ENCODE measurements around the gene MINDY4. TPM values are rescaled to one million over a fixed set of nuclear protein-coding genes. Genes with fewer than 3 reads are reported as not detected.
A peak's percentile ranks its signal among the peaks of the same experiment; 100 is the strongest.

MINDY4 gene
- total RNA-seq, 1 experiment from 2014 or later, result 3.0 TPM

GRCh38 chr7:30908681-30909080 lies 137.5 kb downstream of the MINDY4 start:
- H3K27ac ChIP-seq (ENCODE audit: low read length), result no peak overlapping the region
- no peaks in the 10 kb centered on the region for H3K79me2 ChIP-seq (ENCODE audit: low read length)
- ATAC-seq (no peak), DNase-seq (no peak)
- TF ChIP-seq EZH2 (IDR thresholded peaks at IDR 0.05; ENCODE audit: low read length, unreplicated experiment), result no peak
- TF ChIP-seq CTCF (conservative IDR thresholded peaks at IDR 0.05; ENCODE audit: low read depth, low read length), result 0 out of 2 replicates have a peak, but pooled peaks have one; percentile 17
- H3F3A ChIP-seq (ENCODE audit: low read length, unreplicated experiment), result no peaks in the 10 kb centered on the region
- BruUV-seq (replicated peaks), result no TSS peak
- no peaks in the 10 kb centered on the region for H4K20me1 ChIP-seq (ENCODE audit: low read length)
- CTCF ChIA-PET, result no interaction called here
- intact Hi-C loops (cut with micrococcal nuclease), result no loop called here
- H2AFZ ChIP-seq (ENCODE audit: low read length), result no peak overlapping the region
- H3K4me2 ChIP-seq (ENCODE audit: low read length), result no peak overlapping the region
- no peaks in the 10 kb centered on the region for H3K27me3 ChIP-seq (ENCODE audit: low read length)
- no peak overlapping the region for H3K9ac ChIP-seq (ENCODE audit: low read length)
- no peaks in the 10 kb centered on the region for H3K36me3 ChIP-seq (ENCODE audit: low read depth, low read length)
- peaks cover 10% of the 10 kb centered on the region for H3K4me1 ChIP-seq (ENCODE audit: insufficient read depth, low read length)
- no peak overlapping the region for H3K4me3 ChIP-seq (ENCODE audit: low read length)
- POLR2A ChIA-PET (ENCODE audit: unreplicated experiment), result no interaction called here
- no peaks in the 10 kb centered on the region for H3K9me2 ChIP-seq (replicated peaks; ENCODE audit: low read length)
- no peaks in the 10 kb centered on the region for H3K9me3 ChIP-seq (ENCODE audit: low read length)

- TF ChIP-seq EZH2 (IDR thresholded peaks at IDR 0.05; ENCODE audit: low read length, unreplicated experiment) (no peak), CTCF (conservative IDR thresholded peaks at IDR 0.05; ENCODE audit: low read depth, low read length) (no peak), EZH2phosphoT487 (IDR thresholded peaks at IDR 0.05; ENCODE audit: borderline replicate concordance, low read length) (no peak)
- Histone ChIP-seq H3K9me2 (replicated peaks; ENCODE audit: low read length) (no peaks in the 10 kb centered on the region), H3F3A (ENCODE audit: low read length, unreplicated experiment) (no peaks in the 10 kb centered on the region), H3K79me2 (ENCODE audit: low read length) (no peaks in the 10 kb centered on the region), H3K4me3 (ENCODE audit: low read length) (no peak overlapping the region), H3K9ac (ENCODE audit: low read length) (no peak overlapping the region), H3K9me3 (ENCODE audit: low read length) (no peaks in the 10 kb centered on the region), H4K20me1 (ENCODE audit: low read length) (no peaks in the 10 kb centered on the region), H3K36me3 (ENCODE audit: low read depth, low read length) (no peaks in the 10 kb centered on the region), H2AFZ (ENCODE audit: low read length) (no peak overlapping the region), H3K4me1 (ENCODE audit: insufficient read depth, low read length) (peaks cover 16% of the 10 kb centered on the region), H3K27ac (ENCODE audit: low read length) (no peak overlapping the region), H3K27me3 (ENCODE audit: low read length) (no peaks in the 10 kb centered on the region), H3K4me2 (ENCODE audit: low read length) (no peak overlapping the region)
- CTCF ChIA-PET, result no interaction called here
- no peak for DNase-seq
- no peak for ATAC-seq
- POLR2A ChIA-PET (ENCODE audit: unreplicated experiment), result no interaction called here
- no TSS peak for BruUV-seq (replicated peaks)
- intact Hi-C loops (cut with micrococcal nuclease), result no loop called here
These were observed 138.2 kb downstream of the MINDY4 start for GRCh38 chr7:30909431-30909830.

- Histone ChIP-seq H3F3A (ENCODE audit: low read length, unreplicated experiment) (no peaks in the 10 kb centered on the region), H2AFZ (ENCODE audit: low read length) (no peak overlapping the region), H3K4me3 (ENCODE audit: low read length) (no peak overlapping the region), H4K20me1 (ENCODE audit: low read length) (no peaks in the 10 kb centered on the region), H3K27me3 (ENCODE audit: low read length) (no peaks in the 10 kb centered on the region), H3K9me2 (replicated peaks; ENCODE audit: low read length) (no peaks in the 10 kb centered on the region), H3K4me1 (ENCODE audit: insufficient read depth, low read length) (peaks cover 25% of the 10 kb centered on the region), H3K9me3 (ENCODE audit: low read length) (no peaks in the 10 kb centered on the region), H3K36me3 (ENCODE audit: low read depth, low read length) (no peaks in the 10 kb centered on the region), H3K79me2 (ENCODE audit: low read length) (no peaks in the 10 kb centered on the region), H3K4me2 (ENCODE audit: low read length) (no peak overlapping the region), H3K9ac (ENCODE audit: low read length) (no peak overlapping the region), H3K27ac (ENCODE audit: low read length) (no peak overlapping the region)
- no peak for TF ChIP-seq CTCF (conservative IDR thresholded peaks at IDR 0.05; ENCODE audit: low read depth, low read length)
- TF ChIP-seq EZH2phosphoT487 (IDR thresholded peaks at IDR 0.05; ENCODE audit: borderline replicate concordance, low read length), result no peak
- TF ChIP-seq EZH2 (IDR thresholded peaks at IDR 0.05; ENCODE audit: low read length, unreplicated experiment), result no peak
- no peak for ATAC-seq
- BruUV-seq (replicated peaks), result no TSS peak
- no peak for DNase-seq
- ChIA-PET CTCF (no interaction called here), POLR2A (ENCODE audit: unreplicated experiment) (no interaction called here)
- intact Hi-C loops (cut with micrococcal nuclease), result no loop called here
These were observed 139.3 kb downstream of the MINDY4 start for GRCh38 chr7:30910411-30911073.

Data from PC-3 (cell line).